Activated naive CD8-positive, alpha-beta T cell treated with anti-CD3 and anti-CD28 coated beads for 36 hours (primary cell): ENCODE data around the gene HSPA8. TPM values are rescaled to one million over a fixed set of nuclear protein-coding genes. Genes with fewer than 3 reads are reported as not detected.
A peak's percentile ranks its signal among the peaks of the same experiment; 100 is the strongest.

Experiments used
- DNase-seq: peaks from one replicate; pipeline ENCODE4 v3.0.0; 2021
- H3K27ac Mint-ChIP-seq: one replicate; pipeline ENCODE4 v1.8.0; 2022; ENCODE audit warnings: mild to moderate bottlenecking, moderate library complexity, mixed read lengths
- H3K27me3 Mint-ChIP-seq: one replicate; pipeline ENCODE4 v1.8.0; 2022; ENCODE audit warnings: mild to moderate bottlenecking, mixed read lengths
- H3K36me3 Mint-ChIP-seq: one replicate; pipeline ENCODE4 v1.8.0; 2021; ENCODE audit warnings: mild to moderate bottlenecking, mixed read lengths
- H3K4me1 Mint-ChIP-seq: one replicate; pipeline ENCODE4 v1.8.0; 2021; ENCODE audit warnings: mixed read lengths
- H3K4me3 Mint-ChIP-seq: one replicate; pipeline ENCODE4 v1.8.0; 2022; ENCODE audit warnings: mild to moderate bottlenecking, moderate library complexity, mixed read lengths
- H3K9me3 Mint-ChIP-seq: one replicate; pipeline ENCODE4 v1.8.0; 2022; ENCODE audit warnings: mixed read lengths
- total RNA-seq, 2 experiments: library from RNA; stranded (reverse); gene quantifications; one replicate each; pipeline ENCODE4 v1.2.3, GENCODE V29; 2021

HSPA8 gene
- total RNA-seq, 2 experiments from 2014 or later: 3,149 to 3,177 TPM

DNA sequence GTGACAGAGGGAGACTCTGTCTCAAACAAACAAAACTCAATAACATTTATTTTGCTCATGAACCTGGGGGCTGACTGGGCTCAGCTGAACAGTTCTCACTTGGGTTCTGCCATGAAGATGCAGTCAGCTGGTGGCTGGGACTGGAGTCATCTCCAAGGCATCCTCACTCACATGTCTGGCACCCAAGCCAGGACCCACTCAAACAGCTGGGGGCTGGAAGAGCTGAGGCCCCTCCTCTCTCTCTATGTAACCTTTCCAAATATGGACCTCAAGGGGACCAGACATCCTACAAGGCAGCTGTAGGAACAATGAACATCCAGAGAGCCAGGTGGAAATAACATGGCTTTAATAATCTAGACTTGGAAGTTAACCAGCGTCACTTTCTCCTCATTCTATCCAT lies 16.8 kb downstream of the HSPA8 start:
- no peaks in the 10 kb centered on the region for H3K4me1 Mint-ChIP-seq
- H3K27ac Mint-ChIP-seq: no peak overlapping the region
- H3K4me3 Mint-ChIP-seq: no peak overlapping the region
- no peaks in the 10 kb centered on the region for H3K9me3 Mint-ChIP-seq
- no peak for DNase-seq
- H3K36me3 Mint-ChIP-seq: no peaks in the 10 kb centered on the region
- no peaks in the 10 kb centered on the region for H3K27me3 Mint-ChIP-seq

DNA sequence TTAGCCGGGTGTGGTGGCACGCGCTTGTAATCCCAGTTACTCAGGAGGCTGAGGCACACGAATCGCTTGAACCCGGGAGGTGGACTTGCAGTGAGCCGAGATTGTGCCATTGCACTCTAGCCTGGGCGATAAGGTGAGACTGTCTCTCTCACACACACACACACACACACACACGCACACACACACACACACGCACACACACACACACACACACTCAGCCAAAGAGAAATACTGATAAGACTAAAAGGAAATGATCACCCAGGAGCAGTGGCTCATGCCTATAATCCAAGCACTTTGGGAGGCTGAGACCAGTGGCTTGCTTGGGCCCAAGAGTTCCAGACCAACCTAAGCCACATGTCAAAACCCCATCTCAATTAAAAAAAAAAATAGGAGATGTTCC lies 20.8 kb downstream of the HSPA8 start:
- DNase-seq: no peak
- H3K4me3 Mint-ChIP-seq: no peak overlapping the region
- no peaks in the 10 kb centered on the region for H3K4me1 Mint-ChIP-seq
- H3K27ac Mint-ChIP-seq: no peak overlapping the region
- no peaks in the 10 kb centered on the region for H3K9me3 Mint-ChIP-seq
- H3K36me3 Mint-ChIP-seq: no peaks in the 10 kb centered on the region
- no peaks in the 10 kb centered on the region for H3K27me3 Mint-ChIP-seq

DNA sequence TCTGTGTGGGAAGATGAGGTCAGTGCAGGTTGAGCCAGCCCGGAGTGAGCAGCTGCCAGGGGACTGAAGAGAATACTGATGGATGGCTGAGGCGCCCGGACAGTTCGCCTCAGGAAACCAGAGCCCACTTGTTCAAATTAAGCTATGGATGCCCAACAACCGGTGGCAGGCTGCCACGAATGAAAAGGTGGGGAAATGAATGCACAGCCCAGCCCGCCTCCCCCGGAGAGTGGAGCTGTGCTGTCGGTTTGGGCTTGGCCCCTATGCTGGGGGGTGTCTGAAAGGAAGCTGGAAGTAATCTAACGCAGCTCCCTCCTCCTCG lies 21.9 kb downstream of the HSPA8 start:
- H3K9me3 Mint-ChIP-seq: no peaks in the 10 kb centered on the region
- no peaks in the 10 kb centered on the region for H3K27me3 Mint-ChIP-seq
- no peaks in the 10 kb centered on the region for H3K4me1 Mint-ChIP-seq
- H3K4me3 Mint-ChIP-seq: no peak overlapping the region
- DNase-seq: no peak
- no peaks in the 10 kb centered on the region for H3K36me3 Mint-ChIP-seq
- H3K27ac Mint-ChIP-seq: no peak overlapping the region

DNA sequence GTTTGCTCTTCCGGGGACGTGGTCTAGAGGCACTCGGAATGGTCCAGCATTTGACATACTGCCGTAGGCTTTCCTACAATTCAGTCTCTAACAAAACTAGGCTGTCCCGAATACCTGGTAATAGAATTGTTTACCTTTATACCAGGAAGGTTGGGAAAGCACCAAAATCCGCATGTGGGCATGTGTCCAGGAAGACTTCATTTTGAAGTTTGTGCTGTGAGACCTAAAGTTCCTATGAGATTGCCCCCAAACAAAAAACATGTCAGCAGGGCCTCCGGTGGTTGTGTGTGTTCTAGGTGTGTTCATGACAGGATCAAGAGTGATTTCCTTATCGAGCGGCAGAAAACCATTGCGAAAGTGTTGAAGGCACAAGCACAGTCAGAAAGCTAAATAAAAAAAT lies 26.1 kb downstream of the HSPA8 start:
- Mint-ChIP-seq H3K9me3 (no peaks in the 10 kb centered on the region), H3K27me3 (no peaks in the 10 kb centered on the region), H3K36me3 (no peaks in the 10 kb centered on the region), H3K4me1 (no peaks in the 10 kb centered on the region), H3K27ac (no peak overlapping the region), H3K4me3 (no peak overlapping the region)
- DNase-seq: no peak

DNA sequence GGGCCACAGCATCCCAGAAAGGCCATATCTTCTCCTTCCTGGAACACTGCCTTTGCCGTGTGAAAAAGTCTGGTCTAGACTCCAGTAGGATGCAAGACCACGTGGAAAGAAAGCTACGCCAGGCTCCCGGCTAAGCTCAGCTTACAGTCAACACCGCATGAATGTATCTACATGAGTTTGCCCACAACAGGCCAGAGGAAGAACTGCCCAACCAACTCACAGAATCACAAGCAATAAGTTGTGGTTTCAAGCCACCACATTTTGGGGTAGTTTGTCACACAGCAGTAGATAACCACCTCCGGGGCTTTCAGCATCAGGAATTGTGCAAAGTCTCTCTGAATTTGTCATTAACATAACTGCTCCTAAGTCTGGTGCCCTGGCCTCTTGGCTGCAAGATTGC lies 27.3 kb downstream of the HSPA8 start:
- no peaks in the 10 kb centered on the region for H3K4me1 Mint-ChIP-seq
- no peak overlapping the region for H3K4me3 Mint-ChIP-seq
- no peak overlapping the region for H3K27ac Mint-ChIP-seq
- H3K36me3 Mint-ChIP-seq: no peaks in the 10 kb centered on the region
- no peaks in the 10 kb centered on the region for H3K27me3 Mint-ChIP-seq
- no peaks in the 10 kb centered on the region for H3K9me3 Mint-ChIP-seq
- no peak for DNase-seq

DNA sequence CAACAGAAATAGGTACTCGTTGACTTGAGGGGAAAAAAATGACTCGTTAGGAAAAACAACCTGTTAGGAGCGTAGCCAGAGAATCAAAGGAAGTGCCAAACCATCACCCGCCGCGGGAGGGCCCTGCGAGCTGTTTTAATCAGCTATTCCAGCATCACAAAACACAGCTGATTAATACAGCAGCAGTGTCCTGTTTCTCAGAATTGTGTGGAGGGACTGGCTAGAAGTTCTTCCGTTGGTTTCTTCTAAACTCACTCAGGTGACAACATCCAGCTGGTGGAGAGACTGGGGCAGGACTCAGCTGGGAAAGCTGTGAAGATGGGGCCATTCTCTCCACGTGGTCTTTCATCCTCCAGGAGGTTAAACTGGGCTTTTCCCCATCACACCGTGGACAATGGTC lies 28.0 kb downstream of the HSPA8 start:
- Mint-ChIP-seq H3K27ac (no peak overlapping the region), H3K36me3 (no peaks in the 10 kb centered on the region), H3K27me3 (no peaks in the 10 kb centered on the region), H3K9me3 (no peaks in the 10 kb centered on the region), H3K4me3 (no peak overlapping the region), H3K4me1 (no peaks in the 10 kb centered on the region)
- no peak for DNase-seq

DNA sequence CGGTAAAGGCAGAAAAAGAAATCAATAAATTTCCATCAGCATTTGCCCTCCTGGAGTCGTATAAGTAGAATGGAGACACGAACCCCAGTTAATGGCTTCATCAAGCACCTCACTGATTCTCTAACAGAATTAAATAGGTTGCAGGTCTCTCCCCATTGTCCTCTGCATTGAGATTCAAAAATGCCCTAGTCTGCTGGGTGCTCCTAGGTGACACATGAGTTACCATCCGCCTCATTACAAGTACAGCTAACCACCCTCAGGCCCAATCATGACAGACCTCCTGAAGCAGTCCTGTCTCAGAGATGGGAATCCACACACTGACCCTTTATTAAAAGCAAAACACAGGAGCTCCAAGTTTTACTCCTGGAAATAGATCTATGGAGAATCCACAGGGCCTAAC lies 31.4 kb downstream of the HSPA8 start:
- no peak for DNase-seq
- Mint-ChIP-seq H3K4me3 (no peak overlapping the region), H3K9me3 (no peaks in the 10 kb centered on the region), H3K36me3 (no peaks in the 10 kb centered on the region), H3K27ac (no peak overlapping the region), H3K4me1 (no peaks in the 10 kb centered on the region), H3K27me3 (no peaks in the 10 kb centered on the region)

DNA sequence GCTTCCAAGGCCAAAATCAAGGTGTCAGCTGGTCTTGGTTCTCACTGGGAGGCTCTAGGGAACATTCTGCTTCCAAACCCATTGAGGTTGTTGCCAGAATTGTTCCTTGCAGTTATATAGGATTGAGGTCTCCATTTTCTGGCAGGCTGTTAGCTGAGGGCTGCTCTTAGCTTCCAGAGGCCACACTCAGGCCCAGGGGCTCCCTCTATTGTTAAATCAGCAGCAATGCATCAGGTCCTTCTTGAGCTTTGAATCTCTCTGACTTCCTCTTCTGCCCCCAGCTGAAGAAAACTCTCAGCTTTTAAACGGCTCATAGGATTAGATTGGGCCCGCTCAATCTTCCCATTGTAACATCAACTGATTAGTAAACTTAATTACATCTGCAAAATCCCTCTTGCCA lies 41.0 kb downstream of the HSPA8 start:
- H3K9me3 Mint-ChIP-seq: no peaks in the 10 kb centered on the region
- H3K27ac Mint-ChIP-seq: no peak overlapping the region

DNA sequence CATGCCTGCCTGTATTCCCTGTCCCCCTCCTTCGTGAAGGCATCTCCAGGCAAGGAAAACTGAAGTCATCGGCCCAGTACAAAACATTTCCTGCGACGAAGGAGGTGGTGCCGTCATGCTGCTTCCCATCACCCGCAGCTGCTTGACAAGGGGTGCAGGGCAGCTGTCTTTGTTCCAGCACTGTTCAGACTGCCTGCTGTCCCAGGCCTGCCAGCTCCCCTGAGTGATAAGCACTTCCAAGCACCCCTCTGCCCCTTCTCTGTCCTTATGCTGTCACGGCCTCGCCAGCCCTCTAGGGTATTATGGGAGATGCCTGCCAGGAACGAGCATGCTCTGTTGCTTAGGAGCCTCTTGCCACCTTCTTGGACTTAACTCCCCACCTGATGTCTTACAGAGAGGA lies 43.2 kb downstream of the HSPA8 start:
- no peak for DNase-seq
- no peaks in the 10 kb centered on the region for H3K9me3 Mint-ChIP-seq
- H3K36me3 Mint-ChIP-seq: no peaks in the 10 kb centered on the region
- H3K27me3 Mint-ChIP-seq: peaks cover 4% of the 10 kb centered on the region
- H3K4me3 Mint-ChIP-seq: no peak overlapping the region
- H3K4me1 Mint-ChIP-seq: peaks cover 15% of the 10 kb centered on the region
- H3K27ac Mint-ChIP-seq: no peak overlapping the region

More for the DNA sequence above, 41.0 kb downstream of the HSPA8 start:
- Mint-ChIP-seq H3K4me1 (peaks cover 11% of the 10 kb centered on the region), H3K4me3 (no peak overlapping the region), H3K36me3 (no peaks in the 10 kb centered on the region), H3K27me3 (peaks cover 4% of the 10 kb centered on the region)
- peak; percentile 22 for DNase-seq

DNA sequence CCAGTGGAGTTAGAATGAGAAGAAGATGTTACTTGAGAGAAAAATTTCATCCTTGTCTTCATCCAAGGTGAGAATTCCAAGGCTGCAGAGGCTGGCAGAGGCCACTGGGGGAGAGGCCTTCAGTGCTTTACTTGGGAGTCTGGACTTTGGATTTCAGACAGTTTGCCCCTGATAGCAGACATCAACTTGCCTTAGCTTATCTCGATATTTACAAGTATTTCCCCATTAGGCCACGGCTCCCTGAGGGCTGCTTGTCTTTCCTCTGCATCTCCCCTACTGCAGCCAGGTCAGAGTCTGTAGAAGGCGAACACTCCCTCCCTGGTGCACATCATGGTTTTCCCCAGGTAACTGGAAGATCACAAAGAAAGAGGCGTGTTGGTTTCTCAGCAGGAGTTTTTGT lies 50.4 kb downstream of the HSPA8 start:
- H3K27me3 Mint-ChIP-seq: no peaks in the 10 kb centered on the region
- no peaks in the 10 kb centered on the region for H3K36me3 Mint-ChIP-seq
- H3K4me3 Mint-ChIP-seq: no peak overlapping the region
- H3K27ac Mint-ChIP-seq: no peak overlapping the region
- no peak for DNase-seq
- H3K9me3 Mint-ChIP-seq: no peaks in the 10 kb centered on the region
- peaks cover 7% of the 10 kb centered on the region for H3K4me1 Mint-ChIP-seq

Other genes starting within 250 kb of the HSPA8 start
- gene CRTAM, start 223.6 kb downstream of the HSPA8 start, total RNA-seq: 10 to 100 TPM; 21.9 to 22.3 TPM
- gene JHY, start 179.4 kb downstream of the HSPA8 start, total RNA-seq: 1 to 10 TPM; 3.1 to 3.2 TPM
- gene BSX, start 80.3 kb downstream of the HSPA8 start, total RNA-seq: not detected
- under 1 TPM in 1 of 2 experiments, not detected in 1; 0.06 TPM for gene CLMP, start 133.1 kb upstream of the HSPA8 start, total RNA-seq